DMS53 treated with DMSO at 0.1 percent for 48 hours (cell line): ENCODE results near the gene DLL1.

Experiments used
- DNase-seq: peaks from one replicate; lab custom pipeline; 2025; ENCODE audit not compliant: unreplicated experiment; lab: John Stamatoyannopoulos, UW

Gene DLL1

DNA sequence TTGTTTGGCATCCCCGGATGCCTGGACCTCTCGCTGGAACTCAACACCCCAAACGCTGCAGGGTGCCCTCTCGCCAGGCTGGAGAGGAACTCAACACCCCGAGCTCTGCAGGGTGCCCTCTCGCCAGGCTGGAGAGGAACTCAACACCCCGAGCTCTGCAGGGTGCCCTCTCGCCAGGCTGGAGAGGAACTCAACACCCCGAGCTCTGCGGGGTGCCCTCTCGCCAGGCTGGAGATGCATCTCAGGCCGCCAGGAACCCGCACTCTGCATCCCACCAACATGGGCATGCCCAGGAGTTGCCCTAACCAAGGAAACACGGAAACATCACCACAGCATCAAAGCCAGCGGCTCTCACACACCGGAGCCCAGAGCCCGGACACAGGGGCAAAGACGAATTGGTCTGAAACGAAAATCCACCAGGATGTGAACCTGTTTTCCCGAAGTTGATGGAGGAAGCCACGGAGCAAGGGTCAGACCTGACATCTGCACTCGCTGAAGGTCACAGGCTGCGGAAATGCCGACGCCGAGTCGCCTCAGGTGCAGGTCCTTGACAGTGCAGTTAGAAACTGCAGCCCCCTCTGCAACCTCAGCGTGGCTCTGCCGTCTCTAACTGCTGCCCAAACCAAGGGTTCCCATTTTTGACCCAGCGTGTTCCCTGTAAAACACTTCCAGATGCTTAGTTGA, 37.5 kb downstream of the DLL1 start:
- no peak for DNase-seq

DNA sequence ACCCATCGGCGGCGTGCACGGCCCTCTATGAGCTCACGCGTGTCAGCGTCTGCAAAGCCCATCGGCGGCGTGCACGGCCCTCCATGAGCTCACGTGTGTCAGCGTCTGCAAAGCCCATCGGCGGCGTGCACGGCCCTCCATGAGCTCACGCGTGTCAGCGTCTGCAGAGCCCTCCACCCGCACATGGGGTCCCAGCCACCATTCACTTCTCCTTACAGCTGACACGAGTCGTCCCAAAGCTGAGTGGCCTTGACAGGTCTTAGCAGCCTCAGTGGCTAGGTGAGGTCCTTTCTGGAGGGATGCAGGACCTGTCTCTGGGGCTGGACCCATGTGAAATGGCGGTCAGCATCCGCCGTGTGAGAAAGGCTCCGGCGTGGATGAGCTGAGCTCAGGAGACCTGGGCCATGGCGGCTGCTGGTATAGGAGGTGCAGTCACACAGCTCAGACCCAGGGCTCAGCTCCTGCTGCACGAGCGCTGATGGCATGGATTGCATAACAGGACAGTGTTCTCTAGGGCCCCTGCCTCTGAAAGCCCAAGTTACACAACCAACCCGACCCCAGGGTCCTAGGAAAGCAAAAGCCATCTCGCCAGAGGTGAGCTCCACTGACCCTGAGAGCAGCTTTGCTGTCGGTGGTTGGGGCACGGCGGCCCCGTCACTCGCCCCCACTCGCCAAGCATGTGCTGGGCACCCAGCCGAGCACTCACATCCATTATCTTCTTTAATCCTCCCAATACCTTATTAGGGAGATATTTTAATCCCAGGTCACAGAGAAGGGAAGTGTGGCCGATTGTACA, 38.9 kb downstream of the DLL1 start:
- DNase-seq = no peak

- DNase-seq = no peak
Observed at GRCh38 chr6:170250981-170251775, 39.7 kb downstream of the DLL1 start.

- DNase-seq = no peak
Observed at GRCh38 chr6:170250455-170250854, 40.4 kb downstream of the DLL1 start.

DNA sequence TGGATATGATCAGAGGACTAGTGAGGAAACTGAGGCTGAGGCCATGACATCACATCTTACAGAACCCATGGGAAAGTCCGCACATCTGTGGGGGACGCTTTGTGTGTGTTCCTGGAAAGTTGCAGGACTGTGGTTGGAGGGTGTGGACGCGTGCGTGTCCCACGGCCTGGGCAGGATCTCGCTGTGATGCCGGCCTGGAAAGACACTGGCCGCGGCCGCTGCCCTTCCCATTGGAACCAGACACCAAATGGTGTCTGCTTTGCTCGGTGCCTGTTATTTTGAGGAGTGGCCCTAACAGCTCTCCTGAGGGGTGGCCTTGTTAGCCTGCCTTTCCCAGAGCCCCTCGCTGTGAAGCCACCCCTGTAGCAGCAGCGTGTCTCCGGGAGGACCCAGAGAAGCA, 41.1 kb downstream of the DLL1 start:
- no peak for DNase-seq

GRCh38 chr6:170248861-170249600, 41.8 kb downstream of the DLL1 start:
- DNase-seq = no peak

- no peak for DNase-seq
Observed at GRCh38 chr6:170248111-170248805, 42.6 kb downstream of the DLL1 start.

DNA sequence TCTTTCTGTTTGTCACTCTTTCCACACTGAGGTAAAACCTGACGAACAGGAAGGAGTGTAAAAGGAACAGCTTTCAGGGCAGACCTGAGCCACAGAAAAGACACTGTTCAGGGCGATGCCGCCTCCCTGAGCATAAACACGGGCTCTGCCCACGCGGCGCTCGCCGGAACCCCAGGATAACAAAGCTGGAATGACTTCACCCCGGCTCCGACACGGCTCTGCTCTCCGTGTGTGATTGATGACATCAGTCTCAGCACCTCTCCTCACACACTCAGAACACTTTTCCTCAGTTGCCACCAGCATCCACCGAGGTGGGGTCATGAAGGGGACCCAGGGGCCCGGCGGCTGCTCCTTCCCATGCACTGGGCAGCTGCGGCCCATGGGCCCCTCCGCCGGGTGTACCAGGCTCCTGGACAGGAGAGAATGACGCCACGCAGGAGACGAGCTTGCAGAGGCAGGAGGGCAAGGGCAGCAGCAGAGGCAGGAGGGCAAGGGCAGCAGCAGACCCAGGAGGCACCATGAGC, 43.6 kb downstream of the DLL1 start:
- no peak for DNase-seq

DNA sequence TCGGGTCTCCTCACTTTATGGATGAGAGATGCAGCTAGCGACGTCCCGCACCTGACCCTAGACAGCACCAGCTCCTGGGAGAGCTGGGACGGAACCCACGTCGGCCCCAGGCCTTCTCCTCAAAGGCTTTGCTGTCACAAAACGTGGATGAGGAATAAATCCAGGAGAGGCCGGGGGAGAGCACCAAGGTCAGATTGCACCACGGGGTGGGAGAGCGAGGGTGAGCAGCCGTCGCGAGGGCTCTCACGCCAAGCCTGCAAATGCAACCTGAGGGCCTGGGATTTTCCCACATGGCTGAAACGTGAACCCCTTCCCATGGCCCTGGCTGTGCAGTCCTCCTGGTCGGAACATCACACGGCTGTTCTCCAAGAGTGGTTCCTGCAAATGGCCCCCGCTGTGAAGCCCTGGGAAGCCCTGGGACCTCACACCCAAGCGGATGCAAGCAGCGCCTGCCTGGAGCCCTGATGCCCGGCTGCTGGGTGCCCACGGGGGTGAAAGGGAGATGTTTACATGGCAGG, 45.3 kb downstream of the DLL1 start:
- DNase-seq = no peak

- no peak for DNase-seq
Observed at GRCh38 chr6:170244721-170245474, 46.0 kb downstream of the DLL1 start.

- peak; percentile 39 for DNase-seq
Observed at GRCh38 chr6:170243791-170244291, 47.0 kb downstream of the DLL1 start.

DNA sequence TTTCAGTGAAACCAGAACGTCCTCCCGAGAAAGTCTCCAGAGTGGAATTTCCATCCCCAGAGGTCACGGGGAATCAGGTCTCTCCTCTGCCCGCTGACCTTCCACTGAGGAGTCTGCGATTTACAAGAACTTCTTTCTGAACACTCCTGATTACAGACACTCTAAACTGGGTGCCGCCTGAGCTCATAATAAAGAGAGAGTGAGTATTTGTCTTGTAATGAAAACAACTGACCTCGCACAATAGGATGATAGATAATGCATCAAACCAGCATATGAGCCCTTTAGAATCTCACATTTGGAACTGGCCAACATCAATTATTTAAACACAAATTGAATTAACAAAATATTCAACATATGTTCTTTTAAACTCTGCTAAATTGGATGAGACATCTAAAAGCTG, 47.5 kb downstream of the DLL1 start:
- DNase-seq = no peak

DNA sequence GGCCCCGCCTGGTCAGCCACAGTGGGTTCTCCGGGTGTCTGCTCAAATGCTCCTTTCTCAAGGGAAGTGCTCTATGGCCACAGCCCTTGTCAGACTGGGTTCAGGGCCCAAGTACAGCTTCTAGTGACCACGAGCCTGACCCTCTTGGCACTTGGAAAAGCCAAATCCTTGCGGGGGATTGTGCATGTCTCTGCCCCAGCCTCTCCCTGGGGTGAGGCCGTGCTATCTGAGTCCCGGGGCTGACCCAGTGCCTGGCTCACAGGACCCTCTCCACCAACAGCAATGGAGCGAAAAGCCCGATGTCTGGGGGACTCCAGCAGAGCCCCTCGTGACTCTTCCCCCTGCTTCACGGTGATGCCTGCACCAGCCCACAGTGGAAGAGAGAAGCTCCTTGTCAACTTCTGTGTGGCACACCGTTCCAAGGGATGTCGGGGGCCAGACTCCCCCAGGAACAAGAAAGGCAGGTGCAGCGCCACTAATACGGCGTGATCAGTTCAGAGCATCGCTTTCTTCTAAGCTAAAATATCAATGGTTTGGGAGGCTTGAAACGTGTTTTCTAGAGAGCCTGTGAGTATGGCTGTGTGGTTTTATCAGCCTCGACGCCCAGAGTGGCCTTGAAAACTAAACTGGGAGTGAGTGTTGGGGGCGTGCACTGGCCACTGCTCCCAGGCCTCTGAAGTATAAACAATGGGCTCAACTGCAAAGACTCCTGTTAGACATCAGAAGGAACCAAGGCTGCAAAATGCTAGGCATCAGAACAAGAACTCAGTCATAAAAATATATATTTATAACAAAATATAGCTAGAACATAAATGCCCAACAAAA, 51.9 kb downstream of the DLL1 start:
- DNase-seq = no peak

- no peak for DNase-seq
Observed at GRCh38 chr6:170237999-170238740, 52.7 kb downstream of the DLL1 start.

DNA sequence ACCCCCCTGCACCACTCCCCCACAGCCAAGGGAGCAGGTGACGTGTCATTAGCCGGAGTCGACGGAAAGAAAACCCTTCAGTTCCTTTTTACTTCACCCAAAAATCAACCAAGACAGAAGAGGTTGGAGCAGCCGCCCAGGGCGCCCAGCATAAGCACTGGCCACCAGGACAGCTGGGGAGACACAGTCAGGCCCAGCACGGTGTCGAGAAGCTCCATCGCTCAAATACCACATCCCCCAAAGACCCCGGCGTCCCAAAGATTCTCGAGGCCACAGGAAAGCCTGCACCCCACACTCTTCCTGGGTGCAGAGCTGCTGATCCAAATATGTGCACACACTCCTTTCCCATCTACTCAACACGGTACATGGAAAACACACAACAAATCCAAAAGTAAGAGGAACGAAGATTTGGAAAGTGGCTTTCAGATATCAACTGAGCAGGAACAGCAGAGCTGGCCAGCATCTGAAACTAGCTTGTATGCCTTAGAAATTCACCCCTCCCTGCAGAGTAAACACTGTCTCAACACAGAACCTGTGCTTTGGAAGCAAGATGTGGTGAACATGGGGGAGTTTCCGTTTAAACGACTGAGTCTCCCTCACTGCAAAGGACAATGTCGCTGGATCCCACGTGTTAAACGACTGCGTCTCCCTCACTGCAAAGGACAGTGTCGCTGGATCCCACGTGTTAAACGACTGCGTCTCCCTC, 54.6 kb downstream of the DLL1 start:
- no peak for DNase-seq

GRCh38 chr6:170235391-170236125, 55.3 kb downstream of the DLL1 start:
- no peak for DNase-seq
